Left lung (tissue), 10 donors: Measurements from ENCODE around the gene SEPTIN12. TPM values are rescaled to one million over a fixed set of nuclear protein-coding genes. Genes with fewer than 3 reads are reported as not detected.

Experiments used
- ATAC-seq: fragments of 200-7000 bp; cut with Tn5 transposase; one replicate; pipeline ENCODE4 v1.9.1; 2020; ENCODE audit warnings: moderate library complexity
- DNase-seq, 4 donors: peaks; one replicate each; pipeline ENCODE4 v3.0.0-alpha.2; 2013 to 2020
- H3K27ac ChIP-seq, 2 donors: fragments of 200-600 bp; sonication (generic) in 1 of 2; one replicate each; pipeline versions ENCODE4 v1.5.0 to v1.8.0; 2020 to 2021
- H3K27me3 ChIP-seq, 2 donors: fragments of 200-600 bp; sonication (generic) in 1 of 2; one replicate each; pipeline versions ENCODE4 v1.5.0 to v1.8.0; 2020 to 2021
- H3K36me3 ChIP-seq, 2 donors: fragments of 200-600 bp; sonication (generic) in 1 of 2; one replicate each; pipeline versions ENCODE4 v1.5.0 to v1.8.0; 2020 to 2021
- H3K4me1 ChIP-seq, 2 donors: fragments of 200-600 bp; one replicate each; pipeline ENCODE4 v1.8.0; 2021
- H3K4me3 ChIP-seq, 2 donors: fragments of 200-600 bp; sonication (generic) in 1 of 2; one replicate each; pipeline versions ENCODE4 v1.5.0 to v1.8.0; 2020 to 2021; ENCODE audit warnings: mild to moderate bottlenecking in 1 of 2
- H3K9me3 ChIP-seq, 2 donors: fragments of 200-600 bp; sonication (generic) in 1 of 2; one replicate each; pipeline versions ENCODE4 v1.5.0 to v1.8.0; 2020 to 2021
- CTCF ChIP-seq, 2 donors: fragments of 200-600 bp; sonication (generic) in 1 of 2; IDR thresholded peaks; one replicate each; pipeline versions ENCODE4 v1.5.0 to v1.8.0; 2021; ENCODE audit warnings: antibody characterized with exemption in 2 of 2
- intact Hi-C, 2 donors: fragments of 100-400 bp; cut with DNase I; formaldehyde crosslinking; loops; one replicate each; pipeline versions ENCODE4 v1.11.2 to v1.14.2; 2022
- polyA plus RNA-seq, 6 donors: library from polyadenylated mRNA; unstranded; fragments of 120-200 nt; gene quantifications; one replicate each; pipeline ENCODE4 v1.2.1, GENCODE V29; 2013; ENCODE audit not compliant: insufficient read length in 6 of 6
- total RNA-seq, 2 donors: library from RNA; stranded (reverse); fragmentation: NEBNext Ultra II Directional; extraction: Animal tissue kit (Norgen Biotek cat#: 25700); gene quantifications; one replicate each; pipeline ENCODE4 v1.2.1, GENCODE V29; 2021
- donor health status: DM: no; HTN: yes; CAD: no.
- donor health status: DM: no; HTN: no; CAD: no.

Gene SEPTIN12
- total and polyA plus RNA-seq, 8 donors: 0.28 to 14.6 (median 0.65) TPM; not detected in 5

- TF ChIP-seq CTCF (IDR thresholded peaks at IDR 0.05): no peak
- intact Hi-C loops: no loop called here
These were observed 21.1 kb downstream of the SEPTIN12 start, which contains the start of gene ZNF500 for GRCh38 chr16:4766875-4767628. Gene ZNF500, minus strand, starts transcription at chr16:4767162. Its CDS starts 1,184 bp downstream, at chr16:4765978.

DNA sequence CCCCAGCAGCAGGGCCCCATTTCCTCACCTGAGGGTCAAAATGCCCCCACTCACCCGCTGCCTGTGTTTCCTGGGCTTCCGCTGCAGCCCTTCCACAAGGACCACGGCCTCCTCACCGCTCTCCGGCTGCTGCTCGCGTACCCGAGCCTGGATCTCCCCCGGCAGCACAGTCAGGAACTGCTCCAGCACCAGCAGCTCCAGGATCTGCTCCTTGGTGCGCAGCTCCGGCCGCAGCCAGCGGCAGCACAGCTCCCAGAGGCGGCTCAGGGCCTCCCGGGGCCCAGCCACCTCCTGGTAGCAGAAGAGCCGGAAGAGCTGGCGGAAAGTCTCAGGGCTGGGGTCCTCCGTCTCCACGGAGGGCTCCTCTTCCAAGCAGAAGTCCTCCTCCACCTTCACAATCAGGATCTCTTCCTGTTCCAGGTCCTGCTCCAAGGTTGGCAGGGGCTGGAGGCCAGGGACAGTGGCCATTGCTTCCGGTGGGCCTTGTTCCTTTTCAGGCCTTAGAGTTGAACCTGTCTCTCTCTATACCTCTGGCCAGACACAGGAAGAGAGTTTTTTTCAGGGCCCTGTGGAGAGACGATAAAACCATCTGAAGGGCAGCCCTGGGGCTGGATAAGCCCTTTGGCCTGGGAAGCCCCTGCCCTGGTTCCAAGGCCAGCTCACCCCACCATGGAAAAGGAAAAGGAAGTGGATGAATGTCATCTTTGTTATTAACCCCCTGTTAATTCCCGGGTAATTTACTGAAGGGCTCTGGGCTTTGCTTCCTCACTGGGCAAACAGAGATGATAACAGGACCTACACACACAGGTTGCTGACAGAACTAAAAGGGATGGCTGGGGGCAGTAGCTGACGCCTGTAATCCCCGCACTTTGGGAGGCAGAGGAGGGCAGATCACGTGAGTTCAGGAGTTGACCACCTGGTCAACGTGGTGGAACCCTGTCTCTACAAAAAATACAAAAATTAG is 22.4 kb downstream of the SEPTIN12 start:
- TF ChIP-seq CTCF (IDR thresholded peaks at IDR 0.05): no peak
- ATAC-seq (no peak), DNase-seq (no peak)
- Histone ChIP-seq H3K36me3 (peaks cover 0 to 43% of the 10 kb centered on the region in 2 donors), H3K27me3 (no peaks in the 10 kb centered on the region), H3K4me3 (peak overlapping the region; percentile 97 to 99), H3K27ac (peak overlapping the region in 1 of 2 donors; percentile 87), H3K4me1 (peaks cover 13 to 33% of the 10 kb centered on the region in 2 donors), H3K9me3 (no peaks in the 10 kb centered on the region)
- intact Hi-C loops: no loop called here

More at GRCh38 chr16:4766875-4767628, 21.1 kb downstream of the SEPTIN12 start, which contains the start of gene ZNF500:
- peaks cover 0 to 32% of the 10 kb centered on the region in 2 donors for H3K36me3 ChIP-seq
- DNase-seq (peak; percentile 96 to 98 (median 98)), ATAC-seq (peak; percentile 95)
- no peaks in the 10 kb centered on the region for H3K27me3 ChIP-seq
- peak within 1 kb of the TSS; percentile 97 to 99 for H3K4me3 ChIP-seq
- peak within 1 kb of the TSS; percentile 87 to 89 for H3K27ac ChIP-seq
- peaks cover 13 to 33% of the 10 kb centered on the region in 2 donors for H3K4me1 ChIP-seq
- H3K9me3 ChIP-seq: no peaks in the 10 kb centered on the region

- H3K4me1 ChIP-seq: peaks cover 13 to 33% of the 10 kb centered on the region in 2 donors
- H3K4me3 ChIP-seq: no peak overlapping the region
- no peak overlapping the region for H3K27ac ChIP-seq
- peaks cover 0 to 63% of the 10 kb centered on the region in 2 donors for H3K36me3 ChIP-seq
- TF ChIP-seq CTCF (IDR thresholded peaks at IDR 0.05): no peak
- intact Hi-C loops: no loop called here
- no peaks in the 10 kb centered on the region for H3K9me3 ChIP-seq
- no peaks in the 10 kb centered on the region for H3K27me3 ChIP-seq
- DNase-seq (no peak), ATAC-seq (no peak)
These were observed 24.4 kb downstream of the SEPTIN12 start for GRCh38 chr16:4763791-4764190.

DNA sequence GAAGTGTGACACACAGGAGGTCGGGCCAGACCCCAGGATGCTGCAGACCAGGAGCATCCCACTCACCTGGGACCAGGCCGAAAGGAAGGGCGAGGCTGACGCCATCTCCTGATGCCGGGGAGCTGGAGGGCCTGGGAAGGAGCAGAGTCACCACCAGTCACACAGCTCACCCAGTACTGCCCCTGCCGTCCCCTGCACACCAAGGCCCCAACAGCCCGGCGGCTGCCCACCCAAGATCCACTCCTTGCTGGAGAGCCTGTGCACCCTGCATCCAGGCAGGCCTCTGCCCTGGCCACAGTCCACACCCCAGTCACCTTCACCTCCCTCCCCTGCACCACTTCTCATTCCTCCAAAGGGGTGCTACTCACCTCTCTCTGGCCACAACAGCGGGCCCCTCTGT is 25.9 kb downstream of the SEPTIN12 start:
- H3K4me3 ChIP-seq: no peak overlapping the region
- no peak for TF ChIP-seq CTCF (IDR thresholded peaks at IDR 0.05)
- ATAC-seq: no peak
- DNase-seq: no peak
- intact Hi-C loops: no loop called here
- peaks cover 8 to 20% of the 10 kb centered on the region in 2 donors for H3K4me1 ChIP-seq
- peaks cover 0 to 79% of the 10 kb centered on the region in 2 donors for H3K36me3 ChIP-seq
- H3K27ac ChIP-seq: no peak overlapping the region
- no peaks in the 10 kb centered on the region for H3K9me3 ChIP-seq
- H3K27me3 ChIP-seq: no peaks in the 10 kb centered on the region
